NCI-H146 (cell line): Measurements from ENCODE around the gene MS4A7.

Experiments
- DNase-seq: peaks from one replicate; lab custom pipeline; 2025; lab: John Stamatoyannopoulos, UW

MS4A7 gene

DNA sequence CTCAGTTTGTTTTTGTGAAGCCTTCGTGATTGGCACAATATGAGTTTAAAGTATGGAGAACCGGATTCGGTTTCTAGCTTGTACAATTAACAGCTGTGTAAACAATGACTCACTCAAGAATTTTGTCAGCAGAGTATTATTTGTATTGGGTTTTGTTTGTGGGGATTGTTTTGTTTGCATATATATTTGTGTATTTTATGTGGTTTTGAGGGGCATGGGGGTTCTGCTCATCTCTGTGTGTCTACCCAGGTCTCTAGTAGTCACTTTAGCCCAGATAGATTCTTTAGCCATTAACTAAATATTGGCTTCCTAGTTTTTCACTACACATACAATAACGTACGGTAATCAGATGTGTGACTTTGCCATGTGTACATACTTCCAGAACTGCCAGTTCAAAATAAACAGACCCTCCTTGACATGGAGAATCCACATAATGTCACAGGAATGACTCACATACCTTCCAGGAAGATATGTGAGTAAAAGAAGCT lies 7.5 kb upstream of the MS4A7 start:
- DNase-seq: peak; percentile 65

DNA sequence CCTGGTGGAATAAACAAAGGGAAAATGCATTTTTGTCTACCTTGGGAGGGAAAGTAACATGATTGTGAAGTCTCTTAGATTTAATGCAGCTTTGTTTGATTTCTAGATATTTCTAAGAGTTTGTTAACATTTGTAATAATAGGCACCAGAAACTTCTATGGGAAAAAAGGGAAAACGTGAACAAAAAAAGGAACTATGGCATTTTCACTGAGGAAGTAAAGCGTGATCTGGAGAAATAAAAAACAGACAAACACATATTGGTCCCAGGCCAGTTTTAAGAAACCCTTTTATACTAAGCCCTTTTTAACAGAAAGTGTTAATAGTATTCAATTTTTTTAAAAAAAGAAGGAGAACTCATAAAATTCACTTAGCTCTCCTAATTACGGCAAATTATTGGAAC lies 6.9 kb upstream of the MS4A7 start:
- DNase-seq: no peak

DNA sequence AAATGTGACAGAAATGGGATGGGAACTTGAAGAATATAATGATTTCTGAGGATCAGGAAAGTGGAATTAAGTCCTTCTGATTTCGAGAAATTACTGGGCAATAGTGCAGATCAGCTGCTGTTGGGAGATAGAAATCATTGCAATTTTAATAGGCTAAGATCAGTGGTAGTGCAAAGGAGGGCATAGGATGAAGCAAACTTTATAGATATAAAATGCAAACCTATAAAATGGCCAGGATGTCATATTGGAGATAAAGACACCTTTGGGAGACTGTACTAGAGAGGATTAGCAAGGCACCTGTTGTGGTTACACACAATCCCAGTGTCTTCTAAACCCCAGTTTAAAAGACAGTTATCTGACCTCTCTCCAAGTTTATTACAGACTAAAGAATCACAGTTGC lies 6.5 kb upstream of the MS4A7 start:
- no peak for DNase-seq

DNA sequence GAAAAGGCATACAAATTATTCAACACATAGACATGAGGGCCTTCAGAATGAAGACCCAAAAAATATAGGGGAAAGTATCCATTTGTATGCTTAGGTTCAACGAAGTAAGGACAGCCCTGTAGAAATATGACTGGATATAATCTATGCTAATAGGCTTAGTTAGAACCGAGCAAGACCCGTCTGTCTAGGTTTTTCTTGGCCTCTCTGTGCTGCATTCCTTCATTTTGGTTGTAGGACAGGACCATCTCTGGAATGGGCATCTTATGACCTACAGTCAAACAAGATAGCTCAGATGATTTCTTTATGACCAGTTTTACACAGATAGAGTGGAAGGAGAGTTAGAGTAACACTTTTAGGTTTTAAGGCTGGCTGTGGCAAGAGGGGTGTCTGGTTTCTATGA lies 5.6 kb upstream of the MS4A7 start:
- no peak for DNase-seq

DNA sequence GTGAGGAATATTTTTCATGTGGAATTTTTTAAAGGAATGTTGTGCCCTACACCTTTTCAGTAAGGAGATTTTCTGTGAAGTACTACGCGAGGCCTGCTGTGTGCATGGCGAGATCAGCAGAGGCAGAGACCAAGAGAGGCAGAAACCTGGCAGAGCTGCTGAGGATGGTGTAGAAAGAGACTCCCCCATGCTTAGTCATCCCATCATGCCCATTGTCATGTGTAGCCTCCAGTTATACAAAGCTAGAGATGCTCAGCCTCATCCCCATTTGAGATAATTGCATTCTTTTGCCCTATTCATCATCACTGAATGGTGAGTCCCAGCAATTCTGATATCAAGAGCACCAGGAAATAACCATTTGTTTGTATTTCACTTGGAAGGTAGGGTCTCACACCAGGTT lies 3.0 kb upstream of the MS4A7 start:
- no peak for DNase-seq

DNA sequence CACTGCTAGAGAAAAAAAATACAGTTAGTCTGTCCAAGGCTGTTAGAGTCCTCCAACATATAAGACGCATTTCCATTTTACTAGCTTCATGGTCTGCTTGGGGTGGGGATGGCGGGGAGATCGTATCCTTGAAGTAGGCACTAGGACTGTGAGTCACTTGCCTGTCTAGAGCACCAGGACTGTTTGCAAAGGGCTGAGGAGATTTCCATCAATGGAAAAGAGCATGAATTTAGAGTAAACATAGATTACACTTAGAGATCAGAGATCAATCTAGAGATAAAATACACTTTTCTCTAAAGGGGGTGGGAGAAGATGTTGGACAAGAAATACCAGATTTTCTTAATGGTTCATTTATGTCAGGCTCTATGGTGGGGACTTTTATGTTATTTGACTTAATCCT lies 1.7 kb upstream of the MS4A7 start:
- DNase-seq: no peak

DNA sequence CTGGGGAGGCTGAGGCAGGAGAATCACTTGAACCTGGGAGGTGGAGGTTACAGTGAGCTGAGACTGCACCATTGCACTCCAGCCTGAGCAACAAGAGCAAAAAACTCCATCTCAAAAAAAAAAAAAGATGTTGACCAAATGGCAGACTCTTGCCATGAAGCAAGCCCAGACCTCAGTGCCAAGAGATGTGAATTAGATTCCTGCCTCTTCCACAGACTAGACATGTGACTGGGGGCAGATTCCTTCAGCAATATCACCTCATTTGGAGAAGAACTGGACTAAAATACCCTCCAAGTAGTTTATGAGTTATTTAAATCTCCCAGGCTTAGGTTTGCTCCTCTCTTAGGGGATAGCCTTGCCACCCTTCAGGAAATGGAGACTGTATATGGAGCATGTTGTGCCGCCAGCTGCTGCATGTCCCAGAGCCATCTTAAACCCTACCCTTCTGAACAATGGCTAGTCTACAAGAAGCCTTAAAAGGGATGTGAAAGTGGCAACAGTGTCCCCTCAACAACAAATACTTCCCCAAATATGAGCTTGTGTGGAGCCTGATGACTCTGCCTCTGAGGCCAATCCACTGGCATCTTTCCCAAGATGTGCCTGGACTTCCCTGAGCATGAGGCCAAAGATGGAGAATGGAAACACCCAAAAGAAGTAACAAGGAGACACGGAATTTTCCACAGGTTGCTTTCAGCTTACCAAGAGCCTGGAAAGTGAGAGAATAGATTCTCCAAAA lies 763 bp upstream of the MS4A7 start:
- no peak for DNase-seq

DNA sequence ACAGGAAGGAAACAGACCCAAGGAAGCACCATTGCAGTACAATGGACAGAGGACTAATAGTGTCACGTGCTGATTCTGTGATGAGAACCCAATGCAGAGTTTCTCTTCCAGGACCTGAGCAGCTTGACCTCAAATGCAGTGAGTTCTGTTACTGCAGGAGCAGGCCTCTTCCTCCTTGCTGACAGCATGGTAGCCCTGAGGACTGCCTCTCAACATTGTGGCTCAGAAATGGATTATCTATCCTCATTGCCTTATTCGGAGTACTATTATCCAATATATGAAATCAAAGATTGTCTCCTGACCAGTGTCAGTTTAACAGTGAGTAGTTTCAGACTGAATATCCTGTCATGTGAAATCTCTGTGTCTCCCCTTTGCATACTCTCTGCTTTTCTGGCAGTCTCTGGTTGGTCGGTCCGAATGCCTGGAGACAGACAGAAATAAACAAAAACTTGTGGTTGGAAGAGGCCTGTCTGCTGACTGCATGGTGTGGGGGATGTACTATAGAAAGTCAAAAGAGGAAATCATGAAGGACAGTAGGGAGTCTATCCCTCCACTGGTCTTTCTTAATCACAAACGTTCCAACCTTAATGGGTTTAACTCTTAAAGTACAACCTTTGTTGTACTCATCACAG lies 11.1 kb downstream of the MS4A7 start:
- no peak for DNase-seq

DNA sequence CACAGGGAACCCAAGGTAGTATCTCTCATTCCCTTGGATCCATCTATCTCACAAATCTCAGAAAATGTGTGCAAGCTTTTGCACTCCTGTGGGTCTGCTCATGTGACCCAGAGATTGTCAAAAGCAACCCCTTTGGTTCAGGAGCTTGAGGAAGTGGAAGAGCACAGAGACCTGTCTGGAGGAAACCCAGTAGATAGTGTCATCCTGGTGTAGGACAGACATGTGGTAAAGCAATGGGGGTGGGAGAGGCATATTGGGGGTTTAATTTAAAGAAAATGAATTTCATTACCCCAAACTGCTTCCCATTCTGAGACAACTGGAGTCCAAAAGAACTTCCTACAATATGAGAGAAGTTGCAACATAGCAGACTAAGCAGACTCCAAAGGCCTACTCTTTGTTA lies 12.1 kb downstream of the MS4A7 start:
- DNase-seq: no peak

DNA sequence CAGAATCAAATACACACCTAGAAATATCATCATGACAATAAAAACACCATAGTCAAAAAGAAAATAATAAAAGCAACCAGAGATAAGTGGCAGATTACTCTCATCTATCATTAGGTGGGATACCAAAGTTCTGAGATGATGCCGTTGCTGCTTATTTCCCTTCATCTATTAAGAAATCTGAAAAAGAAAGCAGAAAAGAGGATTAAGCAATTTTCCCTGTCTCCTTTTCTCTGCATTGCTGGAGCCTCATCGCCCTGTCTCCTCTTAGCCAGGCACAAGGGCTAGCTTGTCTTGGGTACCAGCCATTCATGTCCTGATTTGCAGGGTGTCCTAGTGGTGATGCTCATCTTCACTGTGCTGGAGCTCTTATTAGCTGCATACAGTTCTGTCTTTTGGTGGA lies 14.0 kb downstream of the MS4A7 start:
- DNase-seq: no peak

DNA sequence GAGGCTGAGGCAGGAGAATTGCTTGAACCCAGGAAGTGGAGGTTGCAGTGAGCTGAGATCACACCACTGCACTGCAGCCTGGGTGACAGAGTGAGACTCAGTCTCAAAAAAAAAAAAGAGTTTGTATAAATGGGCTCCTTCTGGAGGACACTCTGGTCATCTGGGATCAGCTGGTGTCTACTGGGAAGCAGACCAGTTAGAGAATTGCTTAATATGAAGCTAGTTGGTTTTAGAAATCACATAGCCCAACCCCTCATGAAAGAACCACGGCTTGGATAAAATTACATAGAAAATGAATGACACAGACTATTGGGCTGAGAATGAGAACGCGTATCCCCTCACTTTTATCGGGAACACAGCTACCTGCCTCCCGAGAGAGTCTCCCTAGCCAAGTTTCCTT lies 14.7 kb downstream of the MS4A7 start:
- no peak for DNase-seq

DNA sequence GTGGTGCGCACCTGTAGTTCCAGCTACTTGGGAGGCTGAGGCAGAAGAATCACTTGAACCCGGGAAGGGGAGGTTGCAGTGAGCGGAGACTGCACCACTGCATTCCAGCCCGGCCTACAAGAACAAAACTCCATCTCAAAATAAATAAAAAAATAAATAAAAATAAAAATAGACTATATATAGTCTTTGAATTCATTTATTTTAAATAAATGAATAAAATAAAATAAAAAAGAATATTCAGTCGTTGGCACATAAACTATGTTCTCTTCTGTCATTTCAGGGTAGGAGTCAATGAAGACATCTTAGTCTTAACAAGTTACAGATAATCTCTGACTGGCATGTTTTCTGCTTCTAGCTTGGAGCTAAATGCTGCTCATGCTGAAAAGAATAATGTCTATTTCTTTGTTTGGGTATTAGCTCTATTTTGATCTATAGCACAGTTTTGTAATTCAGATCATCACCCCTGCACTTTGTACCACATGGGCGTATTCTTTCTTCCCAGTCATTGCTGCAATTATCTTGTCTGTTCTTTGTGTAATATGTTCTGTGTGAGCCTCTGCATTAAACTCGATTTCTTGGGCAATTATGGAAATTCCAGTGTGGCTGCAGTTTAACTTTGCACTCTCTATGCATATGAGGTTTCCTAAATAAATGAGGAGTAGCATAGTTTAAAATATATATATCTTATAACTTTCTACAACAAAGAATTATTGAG lies 16.5 kb downstream of the MS4A7 start:
- no peak for DNase-seq

DNA sequence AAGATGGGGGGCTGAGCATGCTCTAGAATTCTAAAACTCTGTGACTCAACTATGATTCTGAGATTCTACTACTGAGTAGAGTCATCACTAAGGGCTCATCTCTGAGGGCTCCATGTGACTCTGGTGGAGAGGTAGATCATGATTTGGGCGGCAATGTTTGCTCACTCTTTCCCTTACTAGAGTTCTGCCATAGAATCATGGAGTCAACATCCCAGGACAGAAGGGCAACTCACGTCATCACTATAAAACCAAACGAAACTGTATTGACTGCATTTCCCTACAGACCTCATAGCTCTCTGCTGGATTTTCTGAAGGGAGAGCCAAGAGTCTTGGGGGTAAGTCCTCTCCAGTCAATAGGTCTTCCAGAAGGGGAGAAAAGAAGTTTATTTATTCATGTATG lies 18.1 kb downstream of the MS4A7 start, which contains the start of gene MS4A14:
Gene MS4A14, plus strand, starts transcription at position 78 of the 400 bp plus-strand sequence. Its CDS starts 120 bp downstream, at position 198.
- DNase-seq: no peak

DNA sequence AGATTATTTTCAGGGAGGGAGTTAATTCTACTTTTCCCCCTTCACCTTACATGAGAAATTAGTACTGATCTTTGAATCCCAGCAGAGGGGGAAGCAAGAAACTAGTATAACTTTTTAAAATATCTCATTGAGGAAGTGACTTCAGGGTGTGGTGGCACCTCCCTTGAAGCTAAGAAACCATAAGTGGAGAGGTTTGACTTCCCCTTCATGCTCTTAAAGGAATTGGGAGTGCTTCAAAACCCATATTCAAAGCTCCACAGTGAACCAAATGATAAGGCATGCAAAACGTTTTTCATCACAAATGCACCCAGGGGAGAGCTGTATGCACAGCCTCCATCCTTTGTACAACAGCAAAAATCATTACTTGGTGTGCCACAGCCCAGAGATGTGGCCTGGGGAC lies 18.5 kb downstream of the MS4A7 start:
- no peak for DNase-seq

DNA sequence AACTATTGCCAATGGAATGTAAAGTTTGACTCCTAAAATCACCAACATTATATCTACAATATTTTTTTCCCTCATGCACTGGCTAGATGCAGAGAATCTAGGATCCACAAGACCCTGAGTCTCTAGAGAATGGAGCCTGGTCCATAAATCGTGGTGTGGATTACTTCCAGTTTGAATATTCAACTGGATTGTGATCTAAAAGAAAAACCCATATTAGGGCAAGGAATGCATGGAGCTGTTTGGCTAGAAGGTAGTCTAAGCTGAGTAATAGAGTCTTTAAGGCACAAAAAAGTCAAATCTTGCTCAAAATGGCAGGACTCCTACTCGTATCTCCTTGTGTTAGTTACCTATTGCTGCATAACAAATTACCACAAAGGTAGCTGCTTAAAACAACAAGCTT lies 41.7 kb downstream of the MS4A7 start:
- DNase-seq: no peak

DNA sequence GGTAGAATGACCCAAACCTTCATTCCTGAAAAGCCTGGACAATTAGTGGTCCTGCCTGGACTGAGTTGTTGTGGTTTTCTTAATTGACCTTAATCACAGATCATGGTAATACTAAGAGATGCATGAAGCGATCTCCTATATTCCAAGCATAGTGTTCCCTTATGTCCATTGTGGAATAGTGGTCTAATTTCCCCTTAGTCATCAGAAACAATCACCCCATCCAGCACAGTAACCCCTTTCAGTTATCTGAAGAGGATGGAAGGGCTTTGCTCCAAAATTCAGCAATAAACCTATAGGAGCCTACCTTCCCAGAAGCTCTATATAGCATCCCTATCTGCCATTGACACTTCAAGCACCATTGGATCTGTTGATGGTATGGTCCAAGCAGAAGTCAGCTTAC lies 44.3 kb downstream of the MS4A7 start:
- DNase-seq: no peak

DNA sequence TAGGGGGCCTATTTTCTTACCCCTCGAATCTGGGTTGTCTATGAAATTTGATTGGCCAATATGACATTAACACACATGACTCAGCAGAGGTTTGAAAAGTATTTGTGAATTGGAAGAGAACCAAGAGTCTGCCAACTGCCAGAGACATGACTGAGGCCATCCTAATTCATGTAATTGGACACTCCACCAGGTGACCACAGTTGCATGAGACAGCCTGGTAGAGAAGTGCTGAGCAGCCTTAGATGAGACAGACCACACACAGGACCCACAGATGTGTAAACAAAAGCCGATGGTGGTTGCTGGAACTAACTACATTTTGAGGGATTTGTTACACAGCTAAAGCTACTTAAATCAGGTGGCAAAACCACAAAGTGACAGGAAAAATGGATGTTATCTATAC lies 50.2 kb downstream of the MS4A7 start:
- DNase-seq: no peak

DNA sequence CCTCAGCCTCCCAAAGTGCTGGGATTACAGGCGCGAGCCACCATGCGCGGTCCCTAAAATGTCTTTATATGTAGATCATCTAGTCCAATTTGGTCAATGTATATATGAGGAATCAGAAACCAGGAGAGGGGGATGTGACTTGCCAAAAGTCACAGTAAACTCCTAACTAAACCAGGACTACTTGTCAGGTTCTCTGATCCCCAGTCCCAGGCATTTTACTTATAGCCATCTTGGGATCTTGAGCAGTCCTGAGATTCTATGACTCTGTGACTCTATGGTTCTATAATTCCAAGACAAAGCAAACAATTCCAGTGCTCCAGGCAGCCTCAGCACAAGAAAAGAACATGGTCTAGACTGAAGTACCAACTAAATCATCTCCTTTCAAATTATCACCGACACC lies 50.9 kb downstream of the MS4A7 start, which contains the start of gene MS4A5:
Gene MS4A5, plus strand, starts transcription at position 301 of the 400 bp plus-strand sequence. CDS start 103 bp downstream, outside the sequence.
- DNase-seq: no peak

DNA sequence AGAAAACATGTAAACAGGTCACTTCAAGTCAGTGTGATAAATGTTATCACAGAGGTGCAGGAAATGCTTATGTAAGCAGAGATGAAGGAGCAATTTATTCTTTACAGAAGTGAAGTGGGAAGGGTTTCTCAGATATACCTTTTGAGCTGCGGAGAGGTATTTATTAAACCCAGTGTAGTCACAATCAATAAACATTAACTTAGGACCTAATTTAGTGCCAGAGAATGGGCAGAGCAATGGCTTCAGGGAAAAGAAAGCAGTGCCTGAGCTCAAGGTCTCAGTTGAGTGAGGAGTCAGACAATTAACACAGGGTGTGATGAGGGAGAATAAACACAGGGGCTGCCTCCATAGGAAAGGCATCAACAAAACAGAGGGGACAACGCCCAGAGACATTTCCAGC lies 52.9 kb downstream of the MS4A7 start:
- no peak for DNase-seq

DNA sequence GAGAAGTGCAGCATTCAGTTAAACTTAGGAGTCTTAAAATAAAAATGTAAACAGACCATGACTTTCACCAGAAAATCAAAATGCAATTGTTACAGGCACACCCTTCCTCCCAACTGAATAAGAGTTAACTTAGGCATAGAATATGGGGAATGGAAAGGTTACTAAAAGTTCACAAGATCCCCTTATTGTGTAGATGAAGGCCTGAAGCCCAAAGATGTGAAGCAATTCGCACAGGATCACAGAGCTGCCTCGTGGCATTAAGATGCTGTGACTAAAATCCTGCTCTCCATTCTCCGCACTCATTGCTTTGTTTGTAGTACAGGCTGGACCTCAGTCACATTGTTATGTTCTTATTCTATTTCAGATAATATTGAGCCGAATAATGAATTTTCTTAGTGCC lies 55.1 kb downstream of the MS4A7 start:
- no peak for DNase-seq
